Measurements from ENCODE around the gene BRI3. TPM values are rescaled to one million over a fixed set of nuclear protein-coding genes. Genes with fewer than 3 reads are reported as not detected.

Gene BRI3
- total RNA-seq, 1 donor from 2014 or later: 107 TPM

- no peak for DNase-seq (ENCODE audit: extremely low read depth, low read depth, low spot score)
Measured at GRCh38 chr7:98285157-98286092, 3.9 kb downstream of the BRI3 start.

GRCh38 chr7:98286093-98286539 is 4.6 kb downstream of the BRI3 start:
- no peak for DNase-seq (ENCODE audit: extremely low read depth, low read depth, low spot score)

GRCh38 chr7:98286701-98287485 is 5.4 kb downstream of the BRI3 start:
- no peak for DNase-seq (ENCODE audit: extremely low read depth, low read depth, low spot score)

- DNase-seq (ENCODE audit: extremely low read depth, low read depth, low spot score): no peak
Measured at GRCh38 chr7:98287486-98287959, 6.0 kb downstream of the BRI3 start.

- DNase-seq (ENCODE audit: extremely low read depth, low read depth, low spot score): no peak
Measured at GRCh38 chr7:98288064-98288823, 6.8 kb downstream of the BRI3 start.

GRCh38 chr7:98289333-98289875 is 7.9 kb downstream of the BRI3 start:
- no peak for DNase-seq (ENCODE audit: extremely low read depth, low read depth, low spot score)

GRCh38 chr7:98291717-98292116 is 10.2 kb downstream of the BRI3 start:
- no peak for DNase-seq (ENCODE audit: extremely low read depth, low read depth, low spot score)

- DNase-seq (ENCODE audit: extremely low read depth, low read depth, low spot score): no peak
Measured at GRCh38 chr7:98293265-98293664, 11.8 kb downstream of the BRI3 start.

- DNase-seq (ENCODE audit: extremely low read depth, low read depth, low spot score): no peak
Measured at GRCh38 chr7:98293746-98294145, 12.3 kb downstream of the BRI3 start.

- DNase-seq (ENCODE audit: extremely low read depth, low read depth, low spot score): no peak
Measured at GRCh38 chr7:98294326-98294725, 12.8 kb downstream of the BRI3 start.

GRCh38 chr7:98294798-98295382 is 13.4 kb downstream of the BRI3 start:
- no peak for DNase-seq (ENCODE audit: extremely low read depth, low read depth, low spot score)

- no peak for DNase-seq (ENCODE audit: extremely low read depth, low read depth, low spot score)
Measured at GRCh38 chr7:98295467-98296192, 14.1 kb downstream of the BRI3 start.

- DNase-seq (ENCODE audit: extremely low read depth, low read depth, low spot score): no peak
Measured at GRCh38 chr7:98296833-98297232, 15.3 kb downstream of the BRI3 start.

- no peak for DNase-seq (ENCODE audit: extremely low read depth, low read depth, low spot score)
Measured at GRCh38 chr7:98297626-98298286, 16.3 kb downstream of the BRI3 start.

- no peak for DNase-seq (ENCODE audit: extremely low read depth, low read depth, low spot score)
Measured at GRCh38 chr7:98300595-98301372, 19.3 kb downstream of the BRI3 start.

- no peak for DNase-seq (ENCODE audit: extremely low read depth, low read depth, low spot score)
Measured at GRCh38 chr7:98301693-98302470, 20.4 kb downstream of the BRI3 start.

- no peak for DNase-seq (ENCODE audit: extremely low read depth, low read depth, low spot score)
Measured at GRCh38 chr7:98303176-98303865, 21.8 kb downstream of the BRI3 start.
